Measurements from ENCODE around the gene GH1.

Gene GH1

DNA sequence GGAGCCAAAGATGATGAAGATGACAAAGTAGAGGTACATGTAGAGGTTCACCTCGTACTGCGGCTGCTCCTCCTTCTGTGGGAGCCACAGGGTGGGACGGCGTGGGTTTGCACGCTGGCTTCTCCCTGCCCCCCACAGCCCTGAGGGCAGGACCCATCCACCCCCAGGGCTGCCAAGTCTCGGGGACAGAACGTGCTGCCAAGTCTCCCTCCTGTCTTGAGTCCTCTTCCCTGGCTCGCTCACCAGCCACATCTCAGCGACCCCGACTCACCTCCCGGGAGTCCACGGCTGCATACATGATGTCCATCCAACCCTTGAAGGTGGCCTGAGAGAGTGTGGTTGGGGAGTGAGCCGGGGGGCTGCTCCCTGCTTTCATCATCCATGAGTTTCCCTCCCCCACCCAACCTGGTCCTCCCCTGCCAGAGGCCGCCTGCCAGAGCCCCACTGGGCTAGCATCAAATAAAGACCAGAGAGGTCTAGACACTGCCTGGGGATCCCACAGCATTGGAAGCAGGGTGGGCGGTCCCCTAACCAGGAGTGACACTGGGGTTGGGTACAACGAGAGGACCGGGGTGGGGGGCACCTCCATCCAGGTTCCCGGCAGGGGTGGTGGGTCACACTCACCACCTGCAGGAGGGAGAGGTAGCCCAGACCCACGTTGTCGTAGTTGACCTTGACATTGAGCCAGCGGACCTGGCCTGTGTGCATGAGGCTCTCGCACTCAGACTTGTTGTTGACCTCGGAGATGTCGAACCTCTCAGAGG is 26.3 kb upstream of the GH1 start:
- DNase-seq (ENCODE audit: low spot score): no peak

DNA sequence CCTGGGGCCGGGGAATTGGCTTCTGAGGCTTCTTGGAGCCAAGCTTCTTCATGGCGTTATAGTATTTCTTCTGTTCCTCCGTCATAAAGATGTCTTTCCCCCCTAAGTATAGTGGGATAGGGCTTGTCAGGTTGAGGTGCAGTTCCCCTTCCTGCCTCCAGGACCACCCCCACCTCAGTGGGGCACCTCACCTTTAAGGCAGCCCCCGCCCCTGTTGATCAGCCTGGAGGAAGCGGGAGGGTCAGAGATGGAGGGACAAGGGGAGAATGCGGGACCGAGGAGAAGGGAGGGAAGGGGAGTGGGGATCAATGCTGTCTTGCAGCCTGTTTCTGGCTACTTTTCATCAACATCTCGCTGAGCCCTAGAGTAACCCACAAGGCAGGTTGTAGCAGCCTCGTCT is 25.1 kb upstream of the GH1 start:
- DNase-seq (ENCODE audit: low spot score): no peak

DNA sequence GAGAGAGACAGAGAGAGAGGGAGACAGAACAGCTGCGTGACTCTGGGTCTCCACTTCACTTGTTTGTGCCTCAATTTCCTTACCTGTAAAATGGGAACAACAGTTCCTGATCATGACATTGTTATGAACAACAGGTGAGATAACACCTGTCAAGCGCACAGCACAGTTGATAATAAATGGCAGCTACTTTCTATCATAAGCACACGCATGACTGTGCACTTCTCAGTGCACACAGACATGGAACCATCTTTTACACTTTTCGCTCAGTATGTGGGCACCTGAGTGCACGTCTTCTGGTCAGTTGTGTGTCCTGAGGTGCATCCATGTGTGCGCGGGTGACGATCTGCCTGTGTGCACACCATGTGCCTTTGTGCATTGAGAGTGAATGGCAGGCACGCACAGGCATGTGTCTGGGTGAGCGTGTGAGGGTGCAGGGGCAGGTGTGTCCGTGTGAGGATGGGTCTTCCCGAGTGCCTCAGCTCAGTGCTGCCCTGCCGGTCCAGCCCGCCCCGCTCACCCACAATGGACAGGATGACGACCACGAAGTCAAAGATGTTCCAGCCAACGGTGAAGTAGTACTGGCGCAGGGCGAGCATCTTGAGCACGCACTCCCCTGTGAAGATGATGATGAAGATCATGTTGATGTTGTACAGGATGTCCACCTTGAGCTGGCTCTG is 23.8 kb upstream of the GH1 start:
- no peak for DNase-seq (ENCODE audit: low spot score)

DNA sequence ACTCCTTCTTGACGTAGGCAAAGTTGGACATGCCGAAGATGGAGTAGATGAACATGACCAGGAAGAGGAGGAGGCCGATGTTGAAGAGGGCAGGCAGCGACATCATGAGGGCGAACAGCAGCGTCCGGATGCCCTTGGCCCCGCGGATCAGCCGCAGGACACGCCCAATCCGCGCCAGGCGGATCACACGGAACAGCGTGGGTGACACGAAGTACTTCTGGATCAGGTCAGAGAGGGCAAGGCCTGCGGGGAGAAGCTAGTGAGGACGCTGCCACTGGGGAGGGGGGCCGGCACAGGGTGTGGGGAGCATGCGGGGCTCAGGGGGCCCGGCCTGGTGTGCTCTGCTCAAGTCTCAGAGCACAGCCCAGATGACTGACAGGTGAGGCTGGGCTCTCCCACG is 23.1 kb upstream of the GH1 start:
- no peak for DNase-seq (ENCODE audit: low spot score)

DNA sequence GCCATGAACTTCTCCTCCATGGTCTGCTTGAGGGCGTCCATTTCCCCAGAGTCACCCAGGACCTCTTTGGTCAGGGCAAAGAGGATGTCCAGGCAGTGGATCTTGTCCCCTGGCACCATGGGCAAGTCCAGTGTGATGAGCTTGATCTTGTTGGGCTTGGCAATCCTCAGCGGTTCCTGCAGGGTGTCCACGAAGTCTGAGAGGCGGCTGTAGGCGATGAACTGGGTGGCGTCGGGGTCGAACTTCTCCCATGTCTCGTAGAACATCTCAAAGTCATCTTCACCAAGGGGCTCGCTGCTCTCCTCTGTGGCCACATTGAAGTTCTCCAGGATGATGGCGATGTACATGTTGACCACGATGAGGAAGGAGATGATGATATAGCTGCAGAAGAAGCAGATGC is 22.5 kb upstream of the GH1 start:
- DNase-seq (ENCODE audit: low spot score): no peak

DNA sequence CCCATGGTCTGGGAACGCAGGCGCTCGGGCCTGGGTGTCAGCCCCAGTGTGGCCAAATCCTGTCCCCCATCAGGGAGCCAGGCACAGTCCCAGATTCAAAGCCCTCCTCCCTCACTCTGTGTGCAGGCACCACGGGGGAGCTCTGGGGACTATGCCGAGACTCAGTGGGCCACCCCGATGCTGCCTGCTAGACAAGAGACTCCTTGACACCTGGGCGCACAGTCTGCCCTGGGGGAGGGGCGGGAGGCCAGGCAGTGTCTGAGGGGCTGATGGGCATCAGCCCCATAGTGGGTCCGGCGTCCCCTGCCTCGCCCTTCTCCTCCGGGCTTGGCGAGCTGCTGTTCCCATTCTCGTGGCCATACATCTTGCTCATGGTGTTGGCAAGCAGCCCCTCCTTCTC is 21.9 kb upstream of the GH1 start:
- DNase-seq (ENCODE audit: low spot score): no peak

DNA sequence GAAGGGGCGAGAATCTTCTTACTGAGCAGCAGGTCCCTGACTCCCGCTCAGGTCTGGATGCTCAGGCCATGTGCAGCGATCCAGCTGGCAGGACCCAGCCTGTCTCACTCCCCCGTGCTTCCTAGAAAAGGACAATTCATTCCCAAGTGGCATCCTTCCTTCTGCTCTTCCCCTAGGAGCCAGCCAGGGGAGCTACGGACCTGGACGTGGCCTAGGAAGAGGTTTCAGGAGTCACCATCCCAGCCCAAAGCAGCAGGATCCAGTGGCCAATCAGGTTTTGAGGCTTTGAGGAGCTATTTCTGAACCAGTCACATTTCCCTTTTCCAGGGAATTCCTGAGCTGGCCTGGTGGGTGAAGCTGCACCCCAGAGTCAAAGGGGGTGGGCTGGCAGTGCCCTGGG is 21.2 kb upstream of the GH1 start:
- DNase-seq (ENCODE audit: low spot score): no peak

DNA sequence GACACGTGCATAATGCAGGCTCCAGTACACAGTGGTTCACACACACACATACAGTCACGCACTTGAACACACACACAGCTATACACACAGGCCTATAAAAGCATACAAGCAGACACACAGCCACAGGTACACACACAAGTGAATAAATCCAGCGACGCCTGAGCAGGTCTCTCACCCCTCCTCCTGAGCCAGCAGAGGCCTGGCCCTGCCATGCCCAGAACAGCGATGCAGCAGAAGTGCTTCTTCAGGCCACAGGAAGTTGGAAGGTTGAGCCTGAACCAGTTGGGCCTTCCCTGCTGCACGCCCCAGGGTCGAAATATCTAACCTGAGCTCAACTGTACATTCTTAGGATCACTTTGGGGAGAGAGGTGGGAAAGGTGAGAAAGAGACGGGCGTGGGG is 20.8 kb upstream of the GH1 start:
- no peak for DNase-seq (ENCODE audit: low spot score)

DNA sequence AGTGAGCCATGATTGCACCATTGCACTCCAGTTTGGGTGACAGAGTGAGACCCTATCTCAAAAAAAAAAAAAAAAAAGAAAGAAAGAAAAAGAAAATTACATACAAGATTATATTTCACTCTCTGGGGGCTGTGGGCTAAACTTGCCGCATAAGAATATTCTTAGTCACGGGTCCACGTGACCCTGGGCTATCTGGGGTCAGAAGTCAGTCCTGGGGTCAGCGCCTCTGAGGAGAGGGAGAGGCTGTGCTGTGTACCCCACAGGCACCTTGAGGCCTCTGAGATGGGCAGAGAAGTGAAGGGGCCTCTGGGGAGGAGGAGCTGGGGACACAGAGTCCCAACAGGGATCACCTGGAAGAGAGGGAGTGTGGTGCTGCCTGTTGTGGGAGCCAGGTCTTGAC is 19.3 kb upstream of the GH1 start:
- no peak for DNase-seq (ENCODE audit: low spot score)

DNA sequence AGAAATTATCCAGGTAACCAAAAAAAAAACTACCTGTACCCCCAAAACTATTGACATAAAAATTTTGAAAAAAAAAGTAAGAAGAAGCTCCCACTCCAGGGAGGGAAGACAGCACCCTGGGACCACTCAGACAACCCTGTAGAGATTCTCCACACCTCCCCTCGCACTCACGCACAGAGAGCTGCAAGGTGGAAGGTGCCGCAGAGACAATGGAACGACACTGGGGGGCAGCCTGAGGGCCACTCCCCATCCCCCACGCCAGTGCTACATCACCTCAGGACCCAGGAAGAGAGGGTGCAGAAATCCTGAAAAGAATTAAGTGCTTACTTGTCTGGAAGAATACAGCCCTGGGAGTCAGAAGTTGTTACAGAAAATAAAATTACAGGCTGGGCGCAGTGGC is 18.7 kb upstream of the GH1 start:
- no peak for DNase-seq (ENCODE audit: low spot score)

DNA sequence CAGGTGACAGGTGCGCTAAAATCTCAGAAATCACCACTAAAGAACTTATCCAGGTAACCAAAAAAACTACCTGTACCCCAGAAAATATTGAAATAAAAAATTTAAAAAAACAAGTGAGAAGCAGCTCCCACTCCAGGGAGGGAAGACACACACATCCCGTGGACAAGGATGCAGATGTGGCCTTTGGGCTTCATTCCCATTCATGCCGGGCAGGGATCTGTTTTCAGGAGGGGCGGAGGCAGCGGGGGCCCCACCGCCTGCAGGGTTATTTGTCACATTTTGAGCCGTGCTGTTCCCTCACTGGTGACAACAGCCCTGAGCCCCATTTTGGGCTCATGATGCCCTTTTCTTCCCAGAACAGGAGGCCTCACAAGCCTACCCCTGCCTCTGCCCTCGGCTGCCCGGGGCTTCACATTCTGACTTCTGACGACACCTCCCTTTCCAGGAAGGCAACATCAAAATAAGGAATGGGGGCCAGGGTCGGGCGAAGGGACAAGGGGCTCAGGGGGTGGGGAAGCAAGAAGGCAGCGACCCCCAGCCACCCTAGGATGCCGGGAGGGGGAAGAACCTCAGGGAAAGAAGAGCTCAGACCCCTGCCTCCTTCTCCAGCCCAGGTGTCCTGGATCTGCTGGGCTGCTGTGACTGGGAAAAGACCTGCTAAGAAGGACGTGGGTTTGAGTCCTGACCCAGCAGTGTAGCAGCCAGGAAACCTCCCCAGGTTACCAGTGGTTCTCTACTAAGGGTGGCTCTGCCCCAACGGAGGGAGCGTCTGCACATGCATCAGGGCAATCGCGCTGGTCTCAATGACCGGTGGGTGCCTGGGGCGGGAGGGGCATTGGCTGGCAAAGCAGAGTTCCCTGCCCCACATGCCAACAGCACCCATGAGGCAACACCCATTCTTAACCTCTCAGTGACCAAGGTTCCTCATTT is 15.8 kb upstream of the GH1 start:
- no peak for DNase-seq (ENCODE audit: low spot score)

DNA sequence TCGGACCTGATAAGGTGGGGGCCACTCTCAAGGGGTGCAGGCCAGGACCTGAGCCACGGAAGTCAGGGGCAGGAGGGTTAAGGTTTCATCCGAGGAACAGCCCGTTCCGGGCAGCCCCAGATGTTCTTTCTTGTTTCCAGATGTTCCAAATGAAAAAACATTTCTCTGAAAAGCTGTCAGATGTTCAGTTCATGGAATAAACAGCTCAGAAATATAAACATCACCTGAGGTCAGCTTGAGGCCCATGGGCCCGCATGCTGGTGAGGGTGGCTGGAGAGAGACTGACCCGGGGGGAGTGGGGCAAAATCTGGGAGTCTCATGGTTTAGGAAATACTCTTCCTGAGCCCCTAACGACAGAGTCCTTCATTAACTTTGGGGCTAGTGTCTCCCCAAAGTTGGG is 15.0 kb upstream of the GH1 start:
- no peak for DNase-seq (ENCODE audit: low spot score)

DNA sequence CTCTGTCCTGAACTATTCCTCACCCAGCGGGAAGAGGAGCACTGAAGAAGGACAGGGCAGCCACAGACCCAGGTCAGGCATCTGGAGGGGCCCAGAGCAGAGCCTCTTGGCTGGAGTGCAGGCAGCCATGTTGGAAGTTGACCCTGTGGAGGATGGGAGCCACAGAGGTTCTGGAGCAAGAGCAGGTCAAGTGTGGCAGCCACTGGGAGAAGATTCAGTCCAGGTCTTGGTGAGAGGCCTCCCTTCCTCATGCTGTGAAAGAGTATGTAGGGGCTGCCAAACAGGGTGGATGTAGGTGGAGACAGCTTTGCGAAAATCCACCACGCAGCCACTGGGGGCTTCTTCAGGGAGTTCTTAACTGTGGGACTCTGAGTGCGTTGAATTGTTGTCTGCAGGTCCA is 14.1 kb upstream of the GH1 start:
- DNase-seq (ENCODE audit: low spot score): no peak

DNA sequence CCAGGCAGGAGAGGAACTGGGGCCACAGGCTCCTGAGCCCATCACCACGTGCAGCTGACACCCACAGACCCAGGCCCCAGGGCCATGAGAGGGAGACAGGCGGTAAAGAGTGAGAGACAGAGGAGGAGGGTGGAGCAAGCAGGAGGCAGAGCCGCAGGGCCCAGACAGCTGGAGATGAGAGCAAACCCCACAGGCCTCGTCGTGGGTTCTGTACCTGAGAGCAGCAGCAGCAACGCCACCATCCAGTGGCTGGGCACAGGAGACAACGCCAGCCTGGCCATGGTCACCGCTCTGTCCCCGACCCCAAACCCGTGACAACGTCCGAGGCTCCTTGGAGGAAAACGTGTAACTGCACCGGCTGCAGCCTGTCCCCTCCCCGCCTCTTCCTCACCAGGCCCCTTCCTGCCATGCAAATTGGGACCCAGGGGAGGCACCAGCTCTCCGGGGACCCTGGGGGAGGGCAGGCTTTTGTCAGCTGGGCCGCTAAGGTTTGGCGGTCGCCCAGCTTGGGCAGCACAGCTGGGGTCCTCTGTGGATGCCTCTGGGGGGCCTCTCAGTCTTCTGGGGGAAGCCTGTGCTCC is 13.4 kb upstream of the GH1 start, which contains the start of gene CD79B:
TSS of gene CD79B (minus strand) at position 351 of the 581 bp plus-strand sequence. CDS start at position 281, 70 bp downstream.
- DNase-seq (ENCODE audit: low spot score): no peak

DNA sequence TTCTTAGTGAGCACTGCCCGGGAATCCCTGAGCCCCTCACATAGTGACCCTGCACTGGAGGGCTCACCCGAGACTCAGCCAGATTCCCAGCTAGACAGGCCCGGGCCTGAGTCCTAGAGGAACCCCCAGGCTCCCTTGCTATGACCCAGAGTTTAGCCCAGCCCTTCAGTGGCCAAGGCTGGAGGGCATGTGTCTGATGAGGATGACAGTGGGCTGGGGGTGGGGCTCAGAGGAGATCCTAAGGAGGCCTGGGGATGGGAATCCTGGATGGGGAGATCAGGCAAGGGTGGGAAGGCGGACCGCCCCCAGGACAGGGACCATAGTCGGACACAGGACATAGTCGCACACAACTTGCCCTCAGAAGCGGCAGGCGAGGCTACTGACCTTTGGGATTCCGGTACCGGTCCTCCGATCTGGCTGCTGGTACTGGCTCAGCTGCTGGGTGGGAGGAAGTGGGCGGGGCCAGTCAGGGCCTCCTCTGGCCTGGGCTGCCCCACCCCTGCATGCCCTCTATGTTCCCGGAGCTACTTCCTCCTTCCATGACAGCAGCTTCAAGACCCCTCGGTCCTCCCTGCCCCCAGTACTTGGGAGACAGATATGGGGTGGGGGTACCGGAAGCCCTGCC is 12.4 kb upstream of the GH1 start:
- no peak for DNase-seq (ENCODE audit: low spot score)

DNA sequence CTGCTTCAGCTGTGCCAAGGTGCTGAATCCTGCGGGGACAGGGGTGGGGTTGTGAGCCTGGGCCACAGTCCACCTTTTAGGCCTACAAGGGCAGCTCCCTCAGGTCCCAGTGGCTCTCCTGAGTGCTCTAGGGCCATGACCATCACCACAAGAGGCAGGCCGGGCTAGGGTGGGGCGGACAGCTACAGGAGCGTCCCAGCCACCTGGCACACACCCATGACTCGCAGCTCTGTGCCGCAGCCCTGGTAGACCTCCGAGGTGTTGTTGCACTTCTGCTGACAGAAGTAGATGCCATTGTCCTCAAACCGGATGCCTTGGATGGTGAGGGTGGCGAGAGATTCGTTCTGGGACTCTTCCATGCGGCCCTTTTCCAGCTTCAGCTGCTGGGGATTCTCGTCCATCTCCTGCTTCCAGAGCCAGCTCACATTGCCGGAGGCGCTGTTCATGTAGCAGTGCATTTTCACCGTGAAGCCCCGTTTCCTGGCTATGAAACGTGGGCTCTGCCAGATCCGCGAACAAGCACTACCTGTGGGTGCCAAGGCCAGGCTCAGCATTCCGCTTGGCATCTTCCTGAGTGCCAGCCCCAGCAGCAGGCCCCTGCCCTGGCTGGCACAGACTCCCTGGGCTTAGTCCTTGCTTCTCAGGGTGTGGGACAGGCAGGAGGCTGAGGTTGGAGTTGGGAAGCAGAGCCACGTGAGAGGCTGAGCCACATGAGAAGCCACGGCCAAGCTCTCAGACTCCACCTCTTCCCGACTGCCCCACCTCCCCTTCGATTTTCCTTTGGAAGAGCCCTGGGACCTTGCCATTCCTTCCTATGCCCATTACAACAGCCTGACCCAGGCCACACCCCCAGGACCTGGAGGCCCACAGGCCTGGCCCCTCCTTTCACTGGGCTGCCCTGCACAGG is 11.5 kb upstream of the GH1 start:
- no peak for DNase-seq (ENCODE audit: low spot score)

DNA sequence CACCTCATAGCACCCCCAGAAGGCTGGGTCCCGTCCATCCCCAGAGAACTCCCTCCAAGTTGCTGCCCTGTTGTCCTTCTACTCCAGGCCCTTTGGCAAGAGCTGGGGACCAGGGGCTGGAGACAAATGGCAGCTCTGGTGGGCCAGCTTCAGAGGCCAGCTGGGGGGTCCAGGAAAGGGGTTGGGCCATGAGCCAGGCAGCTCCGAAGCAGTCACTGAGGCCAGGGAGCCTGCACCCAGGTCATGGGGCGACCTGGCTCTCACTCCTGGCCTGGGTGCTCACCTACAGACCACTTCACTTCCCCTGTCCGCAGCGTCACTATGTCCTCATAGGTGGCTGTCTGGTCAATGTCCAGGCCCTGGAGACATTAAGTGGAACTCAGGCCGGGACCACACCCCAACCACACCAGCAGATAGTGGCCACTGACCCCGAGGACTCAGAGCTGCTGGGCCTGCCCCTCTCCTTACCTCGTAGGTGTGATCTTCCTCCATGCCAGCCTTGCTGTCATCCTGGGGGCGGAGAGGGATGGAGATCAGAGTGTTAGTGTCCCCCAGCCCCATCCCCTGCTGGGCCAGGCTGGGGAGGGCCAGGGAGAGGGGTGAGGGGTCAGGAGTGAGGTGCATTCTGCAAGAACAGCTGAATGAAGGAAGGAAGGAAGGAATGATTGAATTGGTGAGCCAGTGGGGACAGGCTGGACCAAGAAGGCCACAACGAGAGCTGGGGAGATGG is 10.5 kb upstream of the GH1 start:
- DNase-seq (ENCODE audit: low spot score): no peak

DNA sequence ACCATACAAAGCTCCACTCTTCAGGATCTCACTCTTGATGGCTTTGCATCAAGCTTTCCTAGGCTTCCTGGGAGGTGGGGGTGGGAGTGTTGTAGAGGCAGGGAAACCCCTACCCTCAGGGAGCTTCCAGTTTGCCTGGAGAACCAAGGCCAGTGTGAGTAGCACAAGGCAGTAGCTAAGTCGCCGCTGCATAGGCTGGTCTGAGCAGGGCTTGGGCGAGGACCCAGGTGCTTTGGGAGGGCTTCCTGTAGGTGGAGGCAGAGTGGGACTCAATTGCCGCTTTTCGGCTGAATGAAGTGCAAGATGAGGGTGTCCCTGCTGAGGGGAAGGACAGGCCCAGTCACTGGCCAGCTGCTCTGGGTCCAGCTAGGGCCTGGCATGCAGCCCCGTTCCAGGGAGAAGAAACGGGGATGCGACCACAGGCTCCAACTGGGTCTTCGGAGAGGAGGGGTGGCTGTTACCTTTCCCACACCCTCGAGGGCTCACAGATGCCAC is 9.6 kb upstream of the GH1 start:
- no peak for DNase-seq (ENCODE audit: low spot score)

DNA sequence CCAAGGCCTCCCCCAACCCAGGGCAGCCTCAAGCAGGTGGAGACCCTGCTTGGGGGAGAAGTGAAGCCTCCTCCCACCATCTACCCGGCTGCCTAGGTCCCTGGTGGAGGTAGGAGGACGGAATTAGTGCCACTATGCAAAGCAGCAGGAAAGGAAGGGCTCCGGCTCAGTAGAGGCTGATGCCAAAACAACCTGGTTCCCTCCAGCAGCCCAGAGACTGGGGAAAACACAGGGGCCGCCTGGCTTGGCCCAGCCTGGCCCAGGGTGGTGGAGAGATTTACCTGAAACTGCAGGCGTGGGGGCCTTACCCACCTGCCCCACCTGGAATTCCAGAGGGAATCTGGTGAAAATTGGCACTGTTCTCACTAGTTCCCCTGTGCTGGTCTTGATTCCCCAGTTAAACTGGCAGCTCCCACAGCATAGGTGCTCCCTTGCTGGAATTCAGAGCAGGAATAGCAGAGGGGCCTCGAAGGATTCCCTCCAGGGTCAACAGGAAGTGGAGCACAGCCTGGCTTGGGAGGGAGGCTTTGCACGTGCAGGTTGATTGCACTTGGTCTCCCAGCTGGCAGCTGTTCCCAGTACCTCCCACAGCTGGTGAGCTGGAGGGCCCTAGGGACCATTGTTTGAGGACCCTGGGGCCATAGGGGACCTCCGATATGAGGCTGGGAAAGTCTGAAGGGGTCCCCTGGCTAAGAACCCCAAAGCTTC is 9.0 kb upstream of the GH1 start:
- DNase-seq (ENCODE audit: low spot score): no peak
